Trophoblast cell (in vitro differentiated cells and primary cell): ENCODE data around the gene CLCN4.

Experiments used
- DNase-seq, 2 donors: peaks; one replicate each; pipeline ENCODE4 v3.0.0-alpha.2; 2016
- H2AFZ ChIP-seq: 2 replicates; pipeline ENCODE4 v1.6.1; 2013; ENCODE audit warnings: low read length, moderate library complexity, mild to moderate bottlenecking; ENCODE audit not compliant: insufficient read depth, poor library complexity
- H2AK5ac ChIP-seq: 2 replicates; pipeline ENCODE4 v1.6.1; 2013; ENCODE audit warnings: mild to moderate bottlenecking, low read length
- H2BK120ac ChIP-seq: 2 replicates; pipeline ENCODE4 v1.6.1; 2013; ENCODE audit warnings: low read length, mild to moderate bottlenecking, moderate library complexity; ENCODE audit not compliant: insufficient read depth, poor library complexity
- H2BK12ac ChIP-seq: 2 replicates; pipeline ENCODE4 v1.6.1; 2013; ENCODE audit warnings: mild to moderate bottlenecking, low read length, moderate library complexity
- H2BK5ac ChIP-seq: 2 replicates; pipeline ENCODE4 v1.6.1; 2013; ENCODE audit warnings: low read length, low read depth, moderate library complexity, mild to moderate bottlenecking; ENCODE audit not compliant: poor library complexity
- H3K14ac ChIP-seq: 2 replicates; pipeline ENCODE4 v1.6.1; 2013; ENCODE audit warnings: mild to moderate bottlenecking, low read length
- H3K18ac ChIP-seq: 2 replicates; pipeline ENCODE4 v1.6.1; 2013; ENCODE audit warnings: mild to moderate bottlenecking, low read length
- H3K23ac ChIP-seq: 2 replicates; pipeline ENCODE4 v1.6.1; 2013; ENCODE audit warnings: low read length
- H3K27ac ChIP-seq: 2 replicates; pipeline ENCODE4 v1.5.1; 2013; ENCODE audit warnings: low read depth, mild to moderate bottlenecking, inconsistent platforms, low read length, moderate library complexity
- H3K27me3 ChIP-seq: 2 replicates; pipeline ENCODE4 v1.6.1; 2013; ENCODE audit warnings: inconsistent platforms, mild to moderate bottlenecking, low read length, moderate library complexity; ENCODE audit not compliant: insufficient read depth
- H3K36me3 ChIP-seq, 2 experiments: 1 replicate in 1 of 2; 2 replicates in 1 of 2; pipeline ENCODE4 v1.6.1; 2013; ENCODE audit warnings: low read length in 2 of 2, mild to moderate bottlenecking in 2 of 2, moderate library complexity in 1 of 2; ENCODE audit not compliant: insufficient read depth in 2 of 2, control insufficient read depth in 1 of 2
- H3K4ac ChIP-seq: 2 replicates; pipeline ENCODE4 v1.6.1; 2013; ENCODE audit warnings: low read depth, mild to moderate bottlenecking, low read length, moderate library complexity
- H3K4me1 ChIP-seq, 2 experiments: 1 replicate in 1 of 2; 2 replicates in 1 of 2; pipeline ENCODE4 v1.6.1; 2013; ENCODE audit warnings: low read length in 2 of 2, mild to moderate bottlenecking in 2 of 2, moderate library complexity in 1 of 2; ENCODE audit not compliant: insufficient read depth in 2 of 2, control insufficient read depth in 1 of 2
- H3K4me2 ChIP-seq: 2 replicates; pipeline ENCODE4 v1.6.1; 2013; ENCODE audit warnings: inconsistent platforms, mild to moderate bottlenecking, low read length, moderate library complexity
- H3K4me3 ChIP-seq: 2 replicates; pipeline ENCODE4 v1.5.1; 2013; ENCODE audit warnings: mild to moderate bottlenecking, low read depth, low read length, inconsistent platforms
- H3K79me1 ChIP-seq: one replicate; pipeline ENCODE4 v1.6.1; 2013; ENCODE audit warnings: low read length
- H3K79me2 ChIP-seq: 2 replicates; pipeline ENCODE4 v1.6.1; 2013; ENCODE audit warnings: low read length, mild to moderate bottlenecking; ENCODE audit not compliant: control insufficient read depth, insufficient read depth, poor library complexity
- H3K9ac ChIP-seq: 2 replicates; pipeline ENCODE4 v1.6.1; 2013; ENCODE audit warnings: mild to moderate bottlenecking, low read length
- H3K9me3 ChIP-seq: 2 replicates; pipeline ENCODE4 v1.6.1; 2013; ENCODE audit warnings: low read depth, mild to moderate bottlenecking, control low read depth, inconsistent platforms, low read length; ENCODE audit not compliant: insufficient read depth
- H4K12ac ChIP-seq: 2 replicates; pipeline ENCODE4 v1.6.1; 2013; ENCODE audit warnings: low read depth, mild to moderate bottlenecking, low read length, moderate library complexity
- H4K8ac ChIP-seq: 2 replicates; pipeline ENCODE4 v1.6.1; 2013; ENCODE audit warnings: low read depth, mild to moderate bottlenecking, low read length, moderate library complexity
- H4K91ac ChIP-seq: one replicate; pipeline ENCODE4 v1.6.1; 2013; ENCODE audit warnings: low read depth, mild to moderate bottlenecking, low read length, moderate library complexity
- WGBS: extraction: QIAGEN DNeasy Blood & Tissue Kit; methylation state at CpG from one replicate; pipeline ENCODE4 v1.1.7; 2013; ENCODE audit warnings: missing lambda C conversion rate; ENCODE audit not compliant: insufficient read length, insufficient coverage; ENCODE audit errors: extremely low coverage; 5-methylcytosine and 5-hydroxymethylcytosine counted together

Gene CLCN4

GRCh38 chrX:10168226-10168625 is 11.5 kb downstream of the CLCN4 start:
- Histone ChIP-seq H2AFZ (no peak overlapping the region), H3K23ac (no peak overlapping the region), H3K14ac (no peak overlapping the region), H3K27ac (no peak overlapping the region), H2AK5ac (no peak overlapping the region), H4K12ac (no peak overlapping the region), H3K9me3 (no peaks in the 10 kb centered on the region), H3K36me3 (no peaks in the 10 kb centered on the region), H3K79me2 (no peaks in the 10 kb centered on the region), H3K27me3 (no peaks in the 10 kb centered on the region), H3K79me1 (peaks cover 7% of the 10 kb centered on the region), H4K91ac (no peak overlapping the region), H3K9ac (no peak overlapping the region), H2BK12ac (no peak overlapping the region), H2BK120ac (no peak overlapping the region), H3K4ac (no peak overlapping the region), H4K8ac (no peak overlapping the region), H3K4me1 (peaks cover 12 to 25% of the 10 kb centered on the region in 2 experiments), H3K4me3 (no peak overlapping the region), H3K18ac (no peak overlapping the region), H3K4me2 (no peak overlapping the region), H2BK5ac (no peak overlapping the region)
- no peak for DNase-seq
- no CpG with 5 or more reads among the region's 9 CpGs for WGBS

DNA sequence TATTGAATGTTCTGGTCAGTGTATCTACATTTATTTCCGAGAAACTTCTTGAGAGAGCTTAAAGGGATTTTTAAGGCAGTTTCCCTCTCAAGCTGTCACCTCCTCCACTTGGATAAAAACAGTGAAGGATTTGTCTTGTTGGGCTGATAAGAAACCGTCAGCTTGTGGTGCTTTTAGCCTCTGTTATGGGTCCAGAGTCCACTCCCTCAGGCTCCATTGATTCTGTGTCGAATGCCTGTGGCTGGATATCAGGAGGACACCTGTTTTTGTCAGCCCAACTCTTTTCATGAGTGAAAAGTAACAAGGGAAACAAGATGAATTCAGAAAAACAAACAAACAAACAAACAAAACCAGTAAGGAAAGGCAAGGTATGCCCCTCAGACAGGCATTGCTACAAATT is 12.4 kb downstream of the CLCN4 start:
- H3K4ac ChIP-seq = no peak overlapping the region
- peaks cover 16 to 30% of the 10 kb centered on the region in 2 experiments for H3K4me1 ChIP-seq
- H3K36me3 ChIP-seq = no peaks in the 10 kb centered on the region
- no peak overlapping the region for H2AFZ ChIP-seq
- no peak overlapping the region for H3K18ac ChIP-seq
- H4K91ac ChIP-seq = no peak overlapping the region
- no peak overlapping the region for H3K27ac ChIP-seq
- no CpG with 5 or more reads among the region's 3 CpGs for WGBS
- H2BK120ac ChIP-seq = no peak overlapping the region
- H4K12ac ChIP-seq = no peak overlapping the region
- no peak overlapping the region for H3K4me2 ChIP-seq
- DNase-seq = no peak
- H3K9me3 ChIP-seq = no peaks in the 10 kb centered on the region
- no peaks in the 10 kb centered on the region for H3K27me3 ChIP-seq
- no peak overlapping the region for H3K23ac ChIP-seq
- no peak overlapping the region for H3K9ac ChIP-seq
- no peak overlapping the region for H2BK5ac ChIP-seq
- H3K4me3 ChIP-seq = no peak overlapping the region
- H2AK5ac ChIP-seq = no peak overlapping the region
- H4K8ac ChIP-seq = no peak overlapping the region
- H3K79me1 ChIP-seq = peaks cover 13% of the 10 kb centered on the region
- peaks cover 2% of the 10 kb centered on the region for H3K79me2 ChIP-seq
- no peak overlapping the region for H2BK12ac ChIP-seq
- H3K14ac ChIP-seq = no peak overlapping the region

GRCh38 chrX:10171249-10171648 is 14.5 kb downstream of the CLCN4 start:
- H4K8ac ChIP-seq = no peak overlapping the region
- WGBS = no CpG with 5 or more reads among the region's 5 CpGs
- H3K14ac ChIP-seq = no peak overlapping the region

DNA sequence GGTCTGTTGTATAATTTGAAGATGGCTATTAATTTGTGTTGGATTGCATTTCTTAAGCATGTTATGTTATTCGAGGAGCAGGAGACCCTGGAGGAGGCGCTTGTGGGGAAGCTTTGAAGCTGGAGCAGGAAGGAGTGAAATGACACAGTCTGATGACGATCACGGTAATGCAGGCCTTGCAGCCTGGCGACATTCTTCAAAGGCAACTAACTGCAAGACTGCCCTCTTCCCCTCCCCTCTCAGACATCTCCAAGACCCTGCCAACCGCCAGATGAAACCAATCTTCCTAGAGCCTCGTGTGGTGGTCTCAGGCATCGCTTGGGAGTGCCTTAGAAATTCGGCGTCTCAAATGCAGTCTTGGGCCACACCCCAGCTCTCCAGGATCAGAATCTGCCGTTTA is 16.1 kb downstream of the CLCN4 start:
- Histone ChIP-seq H3K4ac (peak overlapping the region; percentile 1), H2BK120ac (peak overlapping the region; percentile 45)
- WGBS = no CpG with 5 or more reads among the region's 11 CpGs

More at GRCh38 chrX:10171249-10171648, 14.5 kb downstream of the CLCN4 start:
- Histone ChIP-seq H3K9ac (no peak overlapping the region), H2BK120ac (peak overlapping the region; percentile 12), H3K4ac (no peak overlapping the region), H2BK5ac (no peak overlapping the region), H3K36me3 (no peaks in the 10 kb centered on the region), H3K23ac (no peak overlapping the region), H3K79me1 (peaks cover 22% of the 10 kb centered on the region), H3K79me2 (peaks cover 5% of the 10 kb centered on the region), H3K4me1 (peaks cover 27 to 37% of the 10 kb centered on the region in 2 experiments), H3K4me2 (no peak overlapping the region), H3K27ac (no peak overlapping the region), H2AFZ (no peak overlapping the region), H2AK5ac (no peak overlapping the region), H3K27me3 (no peaks in the 10 kb centered on the region), H4K12ac (no peak overlapping the region), H2BK12ac (no peak overlapping the region), H3K4me3 (no peak overlapping the region), H3K18ac (no peak overlapping the region), H4K91ac (peak overlapping the region; percentile 12), H3K9me3 (no peaks in the 10 kb centered on the region)
- no peak for DNase-seq

More for the DNA sequence above, 16.1 kb downstream of the CLCN4 start:
- H3K27ac ChIP-seq = peak overlapping the region; percentile 97
- H4K8ac ChIP-seq = peak overlapping the region; percentile 65
- H2AFZ ChIP-seq = peak overlapping the region; percentile 52
- H3K18ac ChIP-seq = peak overlapping the region; percentile 39
- peaks cover 5% of the 10 kb centered on the region for H3K79me2 ChIP-seq
- H3K9me3 ChIP-seq = no peaks in the 10 kb centered on the region
- peak overlapping the region; percentile 38 for H2BK12ac ChIP-seq
- peaks cover 24% of the 10 kb centered on the region for H3K79me1 ChIP-seq
- DNase-seq = peak; percentile 29 to 70
- H3K36me3 ChIP-seq = no peaks in the 10 kb centered on the region
- H3K4me3 ChIP-seq = no peak overlapping the region
- H2AK5ac ChIP-seq = no peak overlapping the region
- peaks cover 22 to 26% of the 10 kb centered on the region in 2 experiments for H3K4me1 ChIP-seq
- H3K27me3 ChIP-seq = no peaks in the 10 kb centered on the region
- peak overlapping the region; percentile 70 for H3K4me2 ChIP-seq
- H4K12ac ChIP-seq = peak overlapping the region; percentile 1
- H3K9ac ChIP-seq = peak overlapping the region; percentile 69
- no peak overlapping the region for H3K23ac ChIP-seq
- peak overlapping the region; percentile 80 for H4K91ac ChIP-seq
- H3K14ac ChIP-seq = peak overlapping the region; percentile 83
- peak overlapping the region; percentile 19 for H2BK5ac ChIP-seq
